Activated CD8-positive, alpha-beta T cell treated with anti-CD3 and anti-CD28 coated beads for 36 hours (primary cell): Measurements from ENCODE around the gene BLOC1S4. TPM values are rescaled to one million over a fixed set of nuclear protein-coding genes. Genes with fewer than 3 reads are reported as not detected.

Source experiments
- ATAC-seq: fragments of 200-7000 bp; cut with Tn5 transposase; one replicate; pipeline ENCODE4 v1.10.0; 2021; ENCODE audit warnings: mild to moderate bottlenecking, moderate library complexity
- CTCF ChIA-PET: fragments of 350-600 bp; sonication (Branson Sonifier 250); formaldehyde crosslinking; loops from one replicate; lab custom pipeline; 2021; ENCODE audit warnings: antibody characterized with exemption; lab: Charles Lee
- POLR2A ChIA-PET: fragments of 350-600 bp; sonication (Branson Sonifier 250); formaldehyde crosslinking; loops from one replicate; lab custom pipeline; 2021; ENCODE audit warnings: antibody characterized with exemption; lab: Charles Lee
- DNase-seq: peaks from one replicate; pipeline ENCODE4 v3.0.0-alpha.2; 2020
- H3K27ac Mint-ChIP-seq: one replicate; pipeline ENCODE4 v1.8.0; 2021; ENCODE audit warnings: mild to moderate bottlenecking, mixed read lengths
- H3K27me3 Mint-ChIP-seq: one replicate; pipeline ENCODE4 v1.8.0; 2021; ENCODE audit warnings: mixed read lengths
- H3K36me3 Mint-ChIP-seq: one replicate; pipeline ENCODE4 v1.8.0; 2021; ENCODE audit warnings: low read depth, mixed read lengths
- H3K4me1 Mint-ChIP-seq: one replicate; pipeline ENCODE4 v1.8.0; 2021; ENCODE audit warnings: low read depth, mixed read lengths
- H3K4me3 Mint-ChIP-seq: one replicate; pipeline ENCODE4 v1.8.0; 2021; ENCODE audit warnings: mild to moderate bottlenecking, moderate library complexity, mixed read lengths
- H3K9me3 Mint-ChIP-seq: one replicate; pipeline ENCODE4 v1.8.0; 2021; ENCODE audit warnings: mixed read lengths
- intact Hi-C: fragments of 100-400 bp; cut with micrococcal nuclease; formaldehyde crosslinking; loops from one replicate; pipeline ENCODE4 v1.10.0; 2022
- total RNA-seq, 2 experiments: library from RNA; stranded (reverse); gene quantifications; one replicate each; pipeline ENCODE4 v1.2.3, GENCODE V29; 2021
- TF ChIP-seq, protein P1 (sequence below): fragments of 200-600 bp; IDR thresholded peaks from one replicate; pipeline ENCODE4 v1.8.0; 2022; ENCODE audit warnings: antibody characterized with exemption, mild to moderate bottlenecking

The BLOC1S4 gene
- total RNA-seq, 2 experiments from 2014 or later, result 19.1 to 21.8 TPM

DNA sequence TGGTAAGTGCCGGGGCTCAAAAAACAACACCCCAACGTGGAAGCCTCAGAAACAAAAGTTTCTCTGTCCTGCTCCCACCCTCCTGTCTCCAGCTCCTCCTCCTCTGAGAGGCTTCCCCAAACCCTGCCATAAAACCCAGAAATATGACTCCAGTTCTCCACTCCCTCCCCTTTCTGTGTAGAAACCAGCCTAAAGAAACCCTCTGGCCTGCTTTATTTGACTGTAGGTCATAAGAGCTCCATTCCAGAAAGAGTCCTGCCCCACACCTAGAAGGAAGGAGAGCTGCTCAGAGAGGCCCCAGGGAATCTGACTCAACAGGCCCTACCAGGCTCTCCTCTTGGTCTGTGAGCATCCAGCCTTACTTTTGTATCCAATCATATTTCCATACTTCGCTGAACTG is 23.2 kb upstream of the BLOC1S4 start:
- ATAC-seq (no peak), DNase-seq (no peak)
- Mint-ChIP-seq H3K4me3 (no peak overlapping the region), H3K36me3 (no peaks in the 10 kb centered on the region), H3K27ac (peak overlapping the region; percentile 92), H3K9me3 (no peaks in the 10 kb centered on the region), H3K4me1 (peaks cover 85% of the 10 kb centered on the region), H3K27me3 (no peaks in the 10 kb centered on the region)
- intact Hi-C loops, result no loop called here
- CTCF ChIA-PET, result interaction anchor here (0.9 to 2.9 kb wide), 6 partner anchors 9 to 19 kb away, joined by 3 to 8 read pairs (median 4); a partner anchor contains a TSS
- TF ChIP-seq, protein P1, sequence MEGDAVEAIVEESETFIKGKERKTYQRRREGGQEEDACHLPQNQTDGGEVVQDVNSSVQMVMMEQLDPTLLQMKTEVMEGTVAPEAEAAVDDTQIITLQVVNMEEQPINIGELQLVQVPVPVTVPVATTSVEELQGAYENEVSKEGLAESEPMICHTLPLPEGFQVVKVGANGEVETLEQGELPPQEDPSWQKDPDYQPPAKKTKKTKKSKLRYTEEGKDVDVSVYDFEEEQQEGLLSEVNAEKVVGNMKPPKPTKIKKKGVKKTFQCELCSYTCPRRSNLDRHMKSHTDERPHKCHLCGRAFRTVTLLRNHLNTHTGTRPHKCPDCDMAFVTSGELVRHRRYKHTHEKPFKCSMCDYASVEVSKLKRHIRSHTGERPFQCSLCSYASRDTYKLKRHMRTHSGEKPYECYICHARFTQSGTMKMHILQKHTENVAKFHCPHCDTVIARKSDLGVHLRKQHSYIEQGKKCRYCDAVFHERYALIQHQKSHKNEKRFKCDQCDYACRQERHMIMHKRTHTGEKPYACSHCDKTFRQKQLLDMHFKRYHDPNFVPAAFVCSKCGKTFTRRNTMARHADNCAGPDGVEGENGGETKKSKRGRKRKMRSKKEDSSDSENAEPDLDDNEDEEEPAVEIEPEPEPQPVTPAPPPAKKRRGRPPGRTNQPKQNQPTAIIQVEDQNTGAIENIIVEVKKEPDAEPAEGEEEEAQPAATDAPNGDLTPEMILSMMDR, result no peak
- POLR2A ChIA-PET, result interaction anchor here (1.5 to 6.9 kb wide), 3 partner anchors 16 to 23 kb away, joined by 5 to 74 read pairs (median 10); partner anchors contain the start of genes BLOC1S4 and MRFAP1L1

DNA sequence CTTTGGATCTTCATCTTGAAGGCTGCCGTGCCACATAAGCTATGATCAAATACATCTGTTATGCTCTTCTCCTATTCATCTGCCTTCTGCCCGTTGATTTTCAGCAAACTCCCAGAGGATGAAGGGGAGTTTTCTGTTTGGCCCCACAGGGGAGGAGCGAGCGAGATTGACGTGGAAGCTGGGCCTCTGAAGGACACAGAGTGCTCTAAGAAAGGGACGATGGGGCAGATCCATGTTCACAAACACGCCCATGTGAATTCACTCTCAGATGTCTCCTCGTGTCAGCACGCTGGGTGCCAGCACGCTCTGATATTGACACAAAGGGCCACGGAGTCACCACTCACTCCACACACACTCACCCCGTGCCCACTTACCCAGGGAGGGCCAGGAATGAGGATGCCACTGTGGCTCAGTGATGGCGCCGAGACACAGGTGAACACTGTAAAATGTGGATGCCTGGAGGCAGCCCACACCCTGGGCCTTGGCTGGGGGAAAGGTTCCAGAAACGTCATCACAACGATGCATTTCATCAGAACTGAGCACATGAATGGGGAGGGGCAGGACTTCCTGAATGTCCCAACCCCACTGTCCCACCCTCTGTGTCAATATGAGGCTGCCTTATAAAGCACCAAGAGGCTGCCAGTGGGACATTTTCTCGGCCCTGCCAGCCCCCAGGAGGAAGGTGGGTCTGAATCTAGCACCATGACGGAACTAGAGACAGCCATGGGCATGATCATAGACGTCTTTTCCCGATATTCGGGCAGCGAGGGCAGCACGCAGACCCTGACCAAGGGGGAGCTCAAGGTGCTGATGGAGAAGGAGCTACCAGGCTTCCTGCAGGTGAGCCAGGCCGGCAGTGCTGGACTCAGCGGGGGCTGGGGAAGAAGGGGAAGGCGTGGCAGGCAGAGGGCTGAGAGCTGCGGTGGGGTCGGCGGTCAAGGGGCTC is 22.5 kb upstream of the BLOC1S4 start, which contains the start of gene S100P:
Gene S100P, plus strand, starts transcription at position 648 of the 946 bp plus-strand sequence. Its CDS starts 55 bp downstream, at position 703.
- ChIA-PET POLR2A (interaction anchor here (0.8 to 6.9 kb wide), 7 partner anchors 15 to 91 kb away, joined by 3 to 74 read pairs (median 8); partner anchors contain the start of genes BLOC1S4, MRFAP1 and MRFAP1L1), CTCF (interaction anchor here (0.9 to 2.9 kb wide), 8 partner anchors 8 to 20 kb away, joined by 3 to 8 read pairs (median 5); partner anchors contain the start of gene MRFAP1L1)
- TF ChIP-seq, protein P1, result no peak
- peak within 1 kb of the TSS; percentile 92 for H3K27ac Mint-ChIP-seq
- peak within 1 kb of the TSS; percentile 65 for H3K4me3 Mint-ChIP-seq
- DNase-seq, result no peak
- no peaks in the 10 kb centered on the region for H3K27me3 Mint-ChIP-seq
- ATAC-seq, result no peak
- intact Hi-C loops, result no loop called here
- H3K4me1 Mint-ChIP-seq, result peaks cover 83% of the 10 kb centered on the region
- no peaks in the 10 kb centered on the region for H3K36me3 Mint-ChIP-seq
- no peaks in the 10 kb centered on the region for H3K9me3 Mint-ChIP-seq

DNA sequence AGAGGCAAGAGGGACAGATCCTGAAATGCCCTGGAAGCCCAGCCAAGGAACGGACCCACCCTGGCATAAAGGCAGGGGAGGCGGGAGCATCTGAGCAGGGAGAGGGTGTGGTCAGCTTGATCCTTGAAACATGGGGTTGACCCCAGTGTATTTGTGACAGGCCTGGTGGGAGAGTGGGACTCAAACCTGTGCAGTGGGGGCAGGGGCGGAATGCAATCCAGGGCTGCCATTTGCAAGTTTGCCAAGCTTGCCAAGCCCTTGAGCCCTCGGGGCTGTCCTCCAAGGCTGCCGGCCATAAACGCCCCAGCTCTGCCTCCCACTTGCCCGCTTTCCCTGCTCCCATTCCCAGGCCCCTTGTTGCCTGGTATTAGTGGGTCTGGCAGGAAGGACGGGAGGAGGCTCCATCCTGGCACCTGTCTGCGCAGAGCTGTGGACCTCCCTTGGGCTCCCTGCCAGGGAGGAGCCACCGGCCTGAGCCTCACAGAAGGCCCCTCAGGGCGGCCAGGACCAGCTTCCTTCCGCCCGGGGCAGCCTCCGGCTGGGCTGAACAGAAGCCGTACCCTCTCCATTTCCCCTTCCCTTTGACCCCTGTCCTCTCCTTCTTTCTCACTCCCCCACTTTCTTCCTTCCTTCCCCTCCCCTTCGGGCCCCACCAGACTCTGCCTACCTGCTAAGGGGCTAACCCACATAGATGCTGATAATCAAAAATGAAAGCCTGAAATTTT is 21.6 kb upstream of the BLOC1S4 start:
- DNase-seq (peak; percentile 44), ATAC-seq (peak; percentile 29)
- Mint-ChIP-seq H3K36me3 (no peaks in the 10 kb centered on the region), H3K4me1 (peaks cover 80% of the 10 kb centered on the region), H3K27me3 (no peaks in the 10 kb centered on the region), H3K27ac (peak overlapping the region; percentile 92), H3K4me3 (peak overlapping the region; percentile 65), H3K9me3 (no peaks in the 10 kb centered on the region)
- TF ChIP-seq, protein P1, result no peak
- CTCF ChIA-PET, result interaction anchor here (1.0 kb wide), 2 partner anchors 15 to 20 kb away, joined by 4 to 7 read pairs; partner anchors contain the start of gene MRFAP1L1
- intact Hi-C loops, result no loop called here
- POLR2A ChIA-PET, result interaction anchor here (0.8 to 3.6 kb wide), 8 partner anchors 15 to 90 kb away, joined by 3 to 26 read pairs (median 8); partner anchors contain the start of genes MRFAP1 and MRFAP1L1

DNA sequence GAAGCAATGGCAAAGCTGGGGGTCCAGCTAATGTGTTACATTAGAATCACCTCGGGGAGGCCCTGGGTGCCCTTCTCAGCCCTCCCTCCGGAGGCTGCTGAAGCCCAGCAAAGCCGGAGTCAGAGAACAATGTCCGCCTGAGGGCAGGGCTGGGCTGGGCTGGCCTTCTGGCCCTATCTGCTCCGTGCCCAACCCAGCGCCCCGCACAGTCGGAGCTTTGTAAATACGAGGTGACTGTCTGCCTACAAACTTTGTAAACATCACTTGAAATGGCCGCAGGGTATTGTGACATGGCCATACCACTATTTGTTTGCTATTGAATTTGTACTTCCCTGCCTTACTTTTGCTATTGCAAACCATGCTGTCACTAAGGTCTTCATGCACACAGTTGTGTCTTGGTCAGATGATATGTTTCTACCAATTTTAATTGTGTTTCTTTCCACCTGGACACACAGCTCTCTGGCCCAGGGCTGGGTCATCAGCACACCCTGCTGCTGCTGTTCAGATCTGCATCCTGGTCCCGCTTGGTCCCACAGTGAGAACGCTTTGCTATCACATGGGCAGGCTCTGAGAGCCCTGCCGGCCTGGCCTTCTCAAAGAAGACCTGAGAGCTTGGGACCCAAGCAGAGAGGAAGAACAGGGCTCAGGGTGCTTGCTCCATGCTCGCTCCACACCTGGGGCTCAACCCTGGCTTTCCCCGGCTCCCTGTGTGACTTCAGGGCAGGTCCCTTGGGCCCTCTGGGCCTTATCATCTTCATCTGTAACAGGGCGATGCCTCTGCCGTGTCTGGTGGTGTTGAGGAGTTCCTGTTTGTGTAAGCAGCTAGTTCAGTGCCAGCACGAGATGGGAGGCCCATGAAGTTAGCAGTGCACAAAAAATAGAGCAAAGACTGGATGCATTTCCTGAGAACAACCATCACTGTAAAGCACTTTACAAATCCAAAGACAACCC is 20.0 kb upstream of the BLOC1S4 start:
- Mint-ChIP-seq H3K27me3 (no peaks in the 10 kb centered on the region), H3K4me3 (peak overlapping the region; percentile 38), H3K36me3 (peaks cover 1% of the 10 kb centered on the region), H3K9me3 (no peaks in the 10 kb centered on the region), H3K27ac (peak overlapping the region; percentile 92), H3K4me1 (peaks cover 74% of the 10 kb centered on the region)
- DNase-seq (peak; percentile 61), ATAC-seq (peak; percentile 66)
- TF ChIP-seq, protein P1, result no peak
- ChIA-PET POLR2A (interaction anchor here (0.9 to 3.6 kb wide), 10 partner anchors 13 to 89 kb away, joined by 3 to 26 read pairs (median 8); partner anchors contain the start of genes BLOC1S4 and MRFAP1L1), CTCF (interaction anchor here (1.2 to 8.5 kb wide), 7 partner anchors 9 to 55 kb away, joined by 3 to 102 read pairs (median 4); partner anchors contain the start of gene MRFAP1L1)
- intact Hi-C loops, result no loop called here
